NB4 (cell line): ENCODE results near the gene CMSS1.

Experiments
- DNase-seq: peaks from one replicate; pipeline ENCODE4 v3.0.0; 2010; ENCODE audit warnings: low read depth
- H3K4me3 ChIP-seq: one replicate; pipeline ENCODE4 v1.5.1; 2011; ENCODE audit warnings: mild to moderate bottlenecking, low read depth, low read length, moderate library complexity
- MYC ChIP-seq: IDR thresholded peaks from 2 replicates; pipeline ENCODE4 v1.6.1; 2011; ENCODE audit warnings: low read depth, low read length
- POLR2A ChIP-seq: IDR thresholded peaks from 2 replicates; pipeline ENCODE4 v1.6.1; 2011; ENCODE audit warnings: mild to moderate bottlenecking; ENCODE audit not compliant: insufficient read length; ENCODE audit errors: extremely low read depth
- TF ChIP-seq, protein P1 (sequence below): IDR thresholded peaks from 2 replicates; pipeline ENCODE4 v1.6.1; 2011; ENCODE audit warnings: low read depth, low read length
- TF ChIP-seq, protein P2 (sequence below): IDR thresholded peaks from one replicate; pipeline ENCODE4 v1.5.1; 2012; ENCODE audit warnings: low read depth, low read length

CMSS1 gene

DNA sequence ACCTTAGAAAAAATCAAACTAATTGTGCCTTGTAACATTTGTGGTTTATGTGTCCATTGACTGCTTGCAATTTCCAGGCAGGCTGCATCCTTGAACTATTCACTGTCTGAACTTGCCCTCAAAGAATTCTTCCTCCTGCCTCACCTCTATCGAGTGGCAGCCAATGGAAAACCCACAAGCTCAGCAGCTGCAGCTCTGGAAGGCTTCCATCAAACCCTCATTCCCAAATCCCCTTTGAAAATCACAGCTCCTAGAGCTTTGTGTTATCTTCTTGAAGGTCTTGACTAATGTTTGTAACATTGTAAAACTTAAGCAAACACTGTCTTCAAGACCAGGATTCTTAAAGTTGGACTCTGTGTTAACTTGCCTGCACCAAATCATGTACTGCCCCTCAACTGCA, 215.5 kb downstream of the CMSS1 start:
- no peak overlapping the region for H3K4me3 ChIP-seq
- TF ChIP-seq MYC: no peak
- TF ChIP-seq, protein P1, sequence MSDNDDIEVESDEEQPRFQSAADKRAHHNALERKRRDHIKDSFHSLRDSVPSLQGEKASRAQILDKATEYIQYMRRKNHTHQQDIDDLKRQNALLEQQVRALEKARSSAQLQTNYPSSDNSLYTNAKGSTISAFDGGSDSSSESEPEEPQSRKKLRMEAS: no peak
- TF ChIP-seq, protein P2, sequence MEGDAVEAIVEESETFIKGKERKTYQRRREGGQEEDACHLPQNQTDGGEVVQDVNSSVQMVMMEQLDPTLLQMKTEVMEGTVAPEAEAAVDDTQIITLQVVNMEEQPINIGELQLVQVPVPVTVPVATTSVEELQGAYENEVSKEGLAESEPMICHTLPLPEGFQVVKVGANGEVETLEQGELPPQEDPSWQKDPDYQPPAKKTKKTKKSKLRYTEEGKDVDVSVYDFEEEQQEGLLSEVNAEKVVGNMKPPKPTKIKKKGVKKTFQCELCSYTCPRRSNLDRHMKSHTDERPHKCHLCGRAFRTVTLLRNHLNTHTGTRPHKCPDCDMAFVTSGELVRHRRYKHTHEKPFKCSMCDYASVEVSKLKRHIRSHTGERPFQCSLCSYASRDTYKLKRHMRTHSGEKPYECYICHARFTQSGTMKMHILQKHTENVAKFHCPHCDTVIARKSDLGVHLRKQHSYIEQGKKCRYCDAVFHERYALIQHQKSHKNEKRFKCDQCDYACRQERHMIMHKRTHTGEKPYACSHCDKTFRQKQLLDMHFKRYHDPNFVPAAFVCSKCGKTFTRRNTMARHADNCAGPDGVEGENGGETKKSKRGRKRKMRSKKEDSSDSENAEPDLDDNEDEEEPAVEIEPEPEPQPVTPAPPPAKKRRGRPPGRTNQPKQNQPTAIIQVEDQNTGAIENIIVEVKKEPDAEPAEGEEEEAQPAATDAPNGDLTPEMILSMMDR: no peak
- no peak for TF ChIP-seq POLR2A
- DNase-seq: no peak

DNA sequence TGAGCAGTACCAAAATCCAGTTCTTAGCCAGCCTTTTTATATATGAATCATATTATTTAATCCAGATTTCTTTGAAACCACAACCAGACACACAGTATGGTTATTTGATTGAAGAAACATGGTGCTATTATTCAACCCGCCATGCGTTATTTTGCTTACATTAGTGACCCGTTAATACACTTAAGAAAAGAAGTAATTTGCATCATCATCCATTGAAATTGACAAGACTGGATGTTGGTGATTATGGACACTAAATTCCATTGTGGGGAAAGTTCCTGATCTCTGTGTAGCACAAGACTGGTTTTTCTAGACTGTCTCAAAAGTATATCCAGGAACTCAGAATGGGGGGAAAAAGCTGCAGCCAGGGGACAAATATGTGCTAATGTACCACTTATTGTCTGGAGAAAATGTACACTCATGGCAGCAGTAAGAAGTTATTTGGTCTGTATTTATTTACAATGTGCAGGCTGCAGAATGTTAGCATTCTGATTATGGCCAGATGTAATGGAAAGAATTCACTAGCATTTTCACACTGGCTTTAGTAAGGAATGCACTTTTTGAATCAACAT, 216.3 kb downstream of the CMSS1 start:
- DNase-seq: no peak
- TF ChIP-seq, protein P2: no peak
- TF ChIP-seq MYC: no peak

DNA sequence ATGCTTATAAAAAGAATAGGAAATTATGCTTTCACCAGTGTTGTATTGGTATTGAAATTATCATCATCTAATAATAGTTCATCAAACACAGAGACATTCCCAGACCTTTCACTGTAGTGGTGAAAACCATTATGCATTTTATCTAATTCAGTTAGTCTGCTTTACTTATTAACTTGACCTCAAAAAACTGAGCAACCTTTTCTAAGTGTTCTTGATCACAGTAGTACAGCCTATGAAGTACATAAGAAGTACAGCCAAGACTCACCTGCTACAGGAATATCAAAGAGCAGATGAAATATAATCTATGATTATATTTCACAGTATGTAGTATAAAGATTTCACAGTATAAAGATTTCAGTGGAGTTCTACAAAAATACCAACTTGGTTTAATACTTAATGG, 221.4 kb downstream of the CMSS1 start:
- H3K4me3 ChIP-seq: no peak overlapping the region
- TF ChIP-seq POLR2A (no peak), MYC (no peak)
- TF ChIP-seq, protein P2: no peak
- TF ChIP-seq, protein P1: no peak
- DNase-seq: no peak

More for the DNA sequence above, 216.3 kb downstream of the CMSS1 start:
- no peak overlapping the region for H3K4me3 ChIP-seq

DNA sequence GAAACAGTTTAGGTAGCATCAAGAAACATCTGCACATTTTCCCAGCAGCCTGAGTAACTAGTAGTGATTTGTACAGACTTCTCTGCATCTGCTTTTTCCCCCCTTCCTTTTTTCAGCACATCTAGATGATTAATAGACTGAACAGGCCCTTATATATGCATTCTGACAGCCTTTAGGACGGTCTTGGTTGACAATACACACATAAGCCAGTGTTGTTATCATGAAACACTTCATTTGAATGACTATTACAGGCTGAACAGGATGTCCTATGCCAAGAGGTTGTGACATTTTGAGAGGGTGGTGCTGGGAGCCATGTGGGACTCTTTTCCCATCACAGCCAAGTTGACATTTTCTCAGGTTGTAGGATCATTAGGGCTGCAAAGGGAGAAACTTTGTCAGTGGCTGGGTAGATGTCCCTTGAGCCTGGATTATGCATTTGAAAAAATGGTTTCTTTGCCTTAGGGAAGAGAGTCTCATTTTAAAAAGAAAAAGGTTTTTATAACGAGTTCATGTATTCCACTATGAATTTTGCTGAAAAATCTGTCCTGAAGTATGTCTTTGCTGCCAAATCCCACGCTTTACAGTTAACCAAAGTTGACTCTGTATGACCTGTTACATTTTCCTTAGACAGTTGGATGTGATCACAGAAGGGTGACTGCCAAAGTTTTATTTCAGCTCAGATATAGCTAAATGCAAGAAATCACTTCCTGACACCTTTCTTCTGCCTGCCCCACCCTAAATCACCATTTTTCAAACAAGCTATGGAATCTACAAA, 223.0 kb downstream of the CMSS1 start:
- TF ChIP-seq, protein P2: no peak
- no peak for TF ChIP-seq POLR2A
- TF ChIP-seq MYC: no peak
- TF ChIP-seq, protein P1: no peak
- DNase-seq: no peak

DNA sequence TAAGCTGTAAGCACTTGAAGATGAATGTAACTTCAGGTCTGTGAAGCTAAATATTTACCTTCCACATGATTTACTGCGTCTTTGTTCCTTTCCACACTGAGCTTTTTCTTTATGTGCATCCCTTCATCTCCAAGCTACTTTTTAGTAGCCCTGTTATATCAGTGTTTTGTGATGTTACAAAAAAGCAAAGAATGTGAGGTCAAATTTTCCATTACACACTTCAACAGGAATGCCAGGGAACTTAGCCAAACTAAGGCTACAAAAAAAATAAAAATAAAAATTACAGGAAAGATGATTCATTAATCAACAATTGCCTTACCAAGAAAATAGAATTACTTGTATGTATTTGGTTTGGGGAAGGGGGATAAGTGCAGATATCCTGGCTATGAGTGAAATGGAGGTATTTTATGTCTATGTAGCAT, 223.7 kb downstream of the CMSS1 start:
- TF ChIP-seq MYC: no peak
- TF ChIP-seq, protein P2: no peak
- no peak overlapping the region for H3K4me3 ChIP-seq
- no peak for DNase-seq

More for the DNA sequence above, 223.0 kb downstream of the CMSS1 start:
- no peak overlapping the region for H3K4me3 ChIP-seq
